ENCODE results near the gene KMT2A.
"Not testable (repeated sequence)": the region's sequence is repeated elsewhere in the genome, so short reads cannot be mapped to it uniquely, and the experiment has no call there.

The KMT2A gene

DNA sequence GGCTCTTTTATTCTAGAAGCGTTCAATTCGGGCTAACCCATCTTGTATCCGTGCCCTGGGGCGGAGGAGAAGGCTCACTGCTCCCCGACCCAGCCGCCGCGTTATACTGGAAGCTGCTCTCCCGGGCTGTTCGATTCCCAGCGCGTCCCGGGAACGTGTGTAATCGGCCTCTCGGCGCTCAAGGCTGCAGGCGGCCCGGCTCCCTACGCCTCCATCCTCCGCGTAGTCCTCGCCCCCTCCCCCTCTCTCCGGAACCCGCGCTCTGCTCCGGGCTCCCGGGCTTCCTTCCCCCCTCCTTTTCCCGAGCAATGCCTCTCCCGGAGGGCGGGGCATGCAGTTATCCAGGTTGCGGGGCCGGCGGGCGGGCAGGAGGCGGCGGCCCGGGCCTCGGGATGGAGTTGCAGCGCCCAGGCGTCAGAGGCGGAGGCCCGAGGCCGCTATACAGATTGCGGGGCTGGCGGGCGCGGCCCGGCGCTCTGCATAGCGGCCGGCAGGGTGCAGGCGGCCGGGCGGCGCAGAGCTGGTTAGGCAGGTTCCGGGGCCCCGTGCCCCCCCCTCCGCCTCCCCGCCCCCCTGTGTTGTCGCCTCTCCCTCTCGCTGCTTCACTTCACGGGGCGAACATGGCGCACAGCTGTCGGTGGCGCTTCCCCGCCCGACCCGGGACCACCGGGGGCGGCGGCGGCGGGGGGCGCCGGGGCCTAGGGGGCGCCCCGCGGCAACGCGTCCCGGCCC lies at the start of gene KMT2A:
TSS of gene KMT2A (plus strand) at position 600 of the 732 bp plus-strand sequence. CDS start at position 621, 21 bp downstream.
- Mint-ChIP-seq H3K27ac (peak within 1 kb of the TSS; percentile 96), H3K36me3 (peaks cover 12% of the 10 kb centered on the region), H3K27me3 (peaks cover 12% of the 10 kb centered on the region), H3K4me3 (peak within 1 kb of the TSS; percentile 93), H3K4me1 (peaks cover 42% of the 10 kb centered on the region), H3K9me3 (no peaks in the 10 kb centered on the region)
- DNase-seq: peak; percentile 93
- CTCF ChIA-PET: interaction anchor here (1.0 to 2.3 kb wide), 3 partner anchors 38 to 265 kb away, joined by 3 to 7 read pairs (median 5); no protein-coding TSS in a partner anchor

GRCh38 chr11:118396097-118396501 lies 40.2 kb upstream of the KMT2A start:
- peak overlapping the region; percentile 91 for H3K27ac Mint-ChIP-seq
- CTCF ChIA-PET: interaction anchor here (1.3 kb wide), 1 partner anchor 99 kb away, joined by 4 read pairs; no protein-coding TSS in a partner anchor
- no peak for DNase-seq
- H3K4me3 Mint-ChIP-seq: no peak overlapping the region
- H3K36me3 Mint-ChIP-seq: peaks cover 43% of the 10 kb centered on the region
- H3K27me3 Mint-ChIP-seq: no peaks in the 10 kb centered on the region
- H3K9me3 Mint-ChIP-seq: no peaks in the 10 kb centered on the region
- H3K4me1 Mint-ChIP-seq: peaks cover 61% of the 10 kb centered on the region

GRCh38 chr11:118397448-118397847 lies 38.8 kb upstream of the KMT2A start:
- Mint-ChIP-seq H3K27me3 (no peaks in the 10 kb centered on the region), H3K4me3 (no peak overlapping the region), H3K36me3 (peaks cover 47% of the 10 kb centered on the region), H3K4me1 (peaks cover 70% of the 10 kb centered on the region), H3K9me3 (no peaks in the 10 kb centered on the region), H3K27ac (peak overlapping the region; percentile 91)
- DNase-seq: no peak
- CTCF ChIA-PET: interaction anchor here (0.8 to 1.7 kb wide), 5 partner anchors 15 to 101 kb away, joined by 3 to 7 read pairs (median 4); partner anchors contain the start of gene KMT2A

GRCh38 chr11:118398791-118399559 lies 37.3 kb upstream of the KMT2A start:
- peaks cover 75% of the 10 kb centered on the region for H3K4me1 Mint-ChIP-seq
- H3K27me3 Mint-ChIP-seq: no peaks in the 10 kb centered on the region
- H3K36me3 Mint-ChIP-seq: peaks cover 43% of the 10 kb centered on the region
- H3K9me3 Mint-ChIP-seq: no peaks in the 10 kb centered on the region
- DNase-seq: peak; percentile 75
- CTCF ChIA-PET: interaction anchor here (0.6 to 1.8 kb wide), 6 partner anchors 14 to 200 kb away, joined by 3 to 7 read pairs (median 4); partner anchors contain the start of genes CD3D and KMT2A
- peak overlapping the region; percentile 99 for H3K27ac Mint-ChIP-seq
- peak overlapping the region; percentile 99 for H3K4me3 Mint-ChIP-seq

DNA sequence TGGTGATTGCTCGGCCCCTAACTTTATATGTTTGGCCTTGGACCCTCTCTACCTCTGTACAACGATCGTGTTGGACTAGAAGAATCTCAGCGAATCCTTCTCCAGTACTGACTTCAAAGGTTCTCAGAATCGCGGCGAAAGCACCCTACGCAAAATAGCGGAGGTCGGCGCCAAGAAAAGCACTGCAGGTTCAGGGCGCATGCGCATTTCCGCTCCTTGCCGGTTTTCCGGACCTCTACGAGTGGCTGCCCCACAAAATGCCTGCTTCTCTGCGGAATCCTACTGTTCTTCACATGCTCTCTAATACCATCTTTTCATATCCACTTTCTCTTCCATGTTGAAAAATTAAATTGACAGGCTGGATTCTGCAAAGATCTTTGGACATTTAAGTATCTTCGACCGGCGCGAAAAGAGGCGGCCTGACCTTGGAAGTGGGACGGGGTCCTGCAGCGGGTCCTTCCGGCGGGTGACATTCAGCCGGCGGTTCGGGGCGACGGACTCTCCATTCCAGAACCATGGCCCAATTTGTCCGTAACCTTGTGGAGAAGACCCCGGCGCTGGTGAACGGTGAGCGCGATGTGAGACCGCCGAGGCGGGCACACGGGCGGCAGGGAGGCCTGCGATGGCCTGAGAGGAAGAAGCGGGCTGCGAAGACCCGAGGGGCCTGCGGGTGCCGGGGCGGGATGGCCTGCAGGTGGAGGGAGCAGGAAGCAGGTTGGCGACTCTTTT lies 35.0 kb upstream of the KMT2A start, which contains the start of gene ATP5MG:
TSS of gene ATP5MG (plus strand) at position 456 of the 729 bp plus-strand sequence. CDS start at position 516, 60 bp downstream.
- Mint-ChIP-seq H3K27ac (peak within 1 kb of the TSS; percentile 99), H3K9me3 (no peaks in the 10 kb centered on the region), H3K36me3 (peaks cover 48% of the 10 kb centered on the region), H3K4me1 (peaks cover 76% of the 10 kb centered on the region), H3K4me3 (peak within 1 kb of the TSS; percentile 99), H3K27me3 (no peaks in the 10 kb centered on the region)
- peak; percentile 96 for DNase-seq
- CTCF ChIA-PET: interaction anchor here (1.3 kb wide), 2 partner anchors 85 to 203 kb away, joined by 3 to 5 read pairs; no protein-coding TSS in a partner anchor

- peak overlapping the region; percentile 99 for H3K27ac Mint-ChIP-seq
- peaks cover 49% of the 10 kb centered on the region for H3K36me3 Mint-ChIP-seq
- H3K27me3 Mint-ChIP-seq: no peaks in the 10 kb centered on the region
- no peaks in the 10 kb centered on the region for H3K9me3 Mint-ChIP-seq
- H3K4me1 Mint-ChIP-seq: peaks cover 70% of the 10 kb centered on the region
- DNase-seq: no peak
- CTCF ChIA-PET: interaction anchor here (0.7 to 1.3 kb wide), 5 partner anchors 23 to 203 kb away, joined by 3 to 5 read pairs (median 3); no protein-coding TSS in a partner anchor
- peak overlapping the region; percentile 99 for H3K4me3 Mint-ChIP-seq
Measured at GRCh38 chr11:118401880-118402590, 34.3 kb upstream of the KMT2A start.

DNA sequence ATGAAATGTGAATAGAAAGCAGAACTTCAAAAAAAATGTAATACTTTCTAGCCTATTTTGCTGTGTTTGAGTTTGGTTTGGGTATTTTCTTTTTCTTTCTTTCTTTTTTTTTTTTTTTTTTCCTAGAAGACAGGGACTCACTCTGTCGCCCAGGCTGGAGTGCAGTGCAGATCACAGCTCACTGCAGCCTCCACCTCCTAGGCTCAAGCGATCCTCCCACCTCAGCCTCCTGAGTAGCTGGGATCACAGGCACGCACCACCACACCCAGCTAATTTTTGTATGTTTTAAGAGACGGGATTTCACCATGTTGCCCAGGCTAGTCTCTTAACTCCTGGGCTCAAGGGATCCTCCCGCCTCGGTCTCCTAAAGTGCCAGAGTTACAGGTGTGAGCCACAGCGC lies 33.7 kb upstream of the KMT2A start:
- Mint-ChIP-seq H3K36me3 (peaks cover 51% of the 10 kb centered on the region), H3K4me3 (peak overlapping the region; percentile 99), H3K4me1 (peaks cover 65% of the 10 kb centered on the region), H3K27ac (peak overlapping the region; percentile 67)
- DNase-seq, H3K9me3 Mint-ChIP-seq, H3K27me3 Mint-ChIP-seq: not testable (repeated sequence)
- CTCF ChIA-PET: interaction anchor here (0.7 to 1.3 kb wide), 6 partner anchors 16 to 204 kb away, joined by 3 to 5 read pairs (median 4); no protein-coding TSS in a partner anchor

GRCh38 chr11:118406599-118407166 lies 29.6 kb upstream of the KMT2A start:
- Mint-ChIP-seq H3K9me3 (no peaks in the 10 kb centered on the region), H3K27ac (no peak overlapping the region), H3K36me3 (peaks cover 60% of the 10 kb centered on the region), H3K4me1 (peaks cover 32% of the 10 kb centered on the region), H3K4me3 (no peak overlapping the region), H3K27me3 (no peaks in the 10 kb centered on the region)
- CTCF ChIA-PET: interaction anchor here (0.6 kb wide), 1 partner anchor 264 kb away, joined by 4 read pairs; no protein-coding TSS in a partner anchor
- no peak for DNase-seq

- no peak overlapping the region for H3K4me3 Mint-ChIP-seq
- H3K9me3 Mint-ChIP-seq: no peaks in the 10 kb centered on the region
- H3K36me3 Mint-ChIP-seq: peaks cover 46% of the 10 kb centered on the region
- H3K27ac Mint-ChIP-seq: no peak overlapping the region
- no peaks in the 10 kb centered on the region for H3K27me3 Mint-ChIP-seq
- CTCF ChIA-PET: no interaction called here
- H3K4me1 Mint-ChIP-seq: peaks cover 6% of the 10 kb centered on the region
- no peak for DNase-seq
Measured at GRCh38 chr11:118410055-118410745, 26.1 kb upstream of the KMT2A start.

- CTCF ChIA-PET: no interaction called here
- DNase-seq: no peak
- H3K4me3 Mint-ChIP-seq: no peak overlapping the region
- H3K27ac Mint-ChIP-seq: no peak overlapping the region
- peaks cover 37% of the 10 kb centered on the region for H3K36me3 Mint-ChIP-seq
- H3K27me3 Mint-ChIP-seq: no peaks in the 10 kb centered on the region
- no peaks in the 10 kb centered on the region for H3K9me3 Mint-ChIP-seq
- peaks cover 3% of the 10 kb centered on the region for H3K4me1 Mint-ChIP-seq
Measured at GRCh38 chr11:118411530-118411929, 24.8 kb upstream of the KMT2A start.

- Mint-ChIP-seq H3K36me3 (peaks cover 27% of the 10 kb centered on the region), H3K4me3 (no peak overlapping the region), H3K9me3 (no peaks in the 10 kb centered on the region), H3K27me3 (no peaks in the 10 kb centered on the region), H3K27ac (no peak overlapping the region), H3K4me1 (peaks cover 3% of the 10 kb centered on the region)
- CTCF ChIA-PET: interaction anchor here (0.7 kb wide), 1 partner anchor 75 kb away, joined by 3 read pairs; no protein-coding TSS in a partner anchor
- no peak for DNase-seq
Measured at GRCh38 chr11:118412921-118413320, 23.4 kb upstream of the KMT2A start.

DNA sequence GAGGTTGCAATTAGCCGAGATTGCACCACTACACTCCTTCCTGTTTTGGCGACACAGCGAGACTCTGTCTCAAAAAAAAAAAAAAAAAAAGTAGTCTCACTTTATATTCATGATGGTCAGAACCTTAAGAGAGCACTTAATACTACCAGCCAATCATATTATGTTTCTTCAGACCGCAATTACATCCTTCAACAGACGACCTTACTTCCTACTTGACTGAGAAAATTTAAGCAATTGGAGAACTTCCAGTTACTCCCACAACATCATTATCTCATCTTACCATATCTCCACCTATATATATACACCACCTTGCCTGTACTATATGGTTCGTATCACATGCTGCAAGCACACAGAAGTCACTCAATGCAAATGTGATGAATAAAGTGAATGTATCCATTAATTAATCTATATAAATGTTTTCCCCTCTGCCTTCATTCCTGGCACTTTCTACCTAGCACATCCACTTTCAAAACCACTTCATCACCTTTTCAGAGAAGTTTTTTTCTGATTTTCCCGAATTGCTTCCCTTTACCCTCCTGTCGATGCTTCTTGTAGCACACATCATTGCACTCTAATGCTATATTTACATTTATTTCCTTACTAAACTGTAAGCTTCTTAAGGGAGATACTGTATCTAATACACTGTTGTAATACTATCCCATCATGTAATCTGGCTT lies 21.1 kb upstream of the KMT2A start:
- no peaks in the 10 kb centered on the region for H3K4me1 Mint-ChIP-seq
- CTCF ChIA-PET: interaction anchor here (0.9 kb wide), 1 partner anchor 7 kb away, joined by 4 read pairs; no protein-coding TSS in a partner anchor
- H3K27me3 Mint-ChIP-seq: no peaks in the 10 kb centered on the region
- no peak overlapping the region for H3K4me3 Mint-ChIP-seq
- DNase-seq: no peak
- H3K27ac Mint-ChIP-seq: no peak overlapping the region
- H3K36me3 Mint-ChIP-seq: peaks cover 11% of the 10 kb centered on the region
- H3K9me3 Mint-ChIP-seq: no peaks in the 10 kb centered on the region

Measured in activated naive CD4-positive, alpha-beta T cell treated with anti-CD3 and anti-CD28 coated beads, Interleukin-2, amount 10 ng/mL, durations not matched to agents 7 days and 5 days (primary cell).